Lower leg skin (tissue), 3 donors: ENCODE data around the gene RAB26.

ENCODE experiments used
- CTCF ChIP-seq, 3 donors: fragments of 450-650 bp; IDR thresholded peaks; one replicate each; pipeline ENCODE4 v1.5.1; 2016; ENCODE audit warnings: antibody characterized with exemption in 3 of 3, mild to moderate bottlenecking in 3 of 3, moderate library complexity in 2 of 3
- POLR2A ChIP-seq, 2 donors: fragments of 450-650 bp; IDR thresholded peaks; one replicate each; pipeline ENCODE4 v1.6.1; 2016 to 2017; ENCODE audit warnings: antibody characterized with exemption in 2 of 2, mild to moderate bottlenecking in 1 of 2, moderate library complexity in 1 of 2

DNA sequence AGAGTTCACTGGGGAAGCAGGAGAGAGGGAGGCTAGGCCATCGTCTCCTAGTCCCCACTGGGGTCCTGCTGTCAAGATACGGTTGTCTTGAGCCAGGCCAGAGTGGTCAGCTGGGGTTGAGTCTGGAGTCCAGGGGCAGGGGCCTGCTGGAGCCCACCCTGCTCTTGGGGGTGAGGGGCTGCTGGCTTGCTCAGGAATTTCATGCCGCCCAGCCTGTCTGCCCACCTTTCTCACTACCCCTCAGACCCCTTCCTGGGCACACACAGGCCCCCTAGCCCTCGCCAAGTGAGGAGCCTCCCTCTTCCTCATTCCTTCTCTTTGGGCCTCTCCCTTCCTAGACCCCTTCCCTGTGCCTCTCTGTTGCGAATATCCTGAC is 8.4 kb downstream of the RAB26 start:
- TF ChIP-seq CTCF (IDR thresholded peaks at IDR 0.05) (no peak), POLR2A (IDR thresholded peaks at IDR 0.05) (no peak)
